NCI-H146 (cell line): ENCODE results near the gene VSIR.

Experiments
- DNase-seq: peaks from one replicate; lab custom pipeline; 2025; lab: John Stamatoyannopoulos, UW

The VSIR gene

DNA sequence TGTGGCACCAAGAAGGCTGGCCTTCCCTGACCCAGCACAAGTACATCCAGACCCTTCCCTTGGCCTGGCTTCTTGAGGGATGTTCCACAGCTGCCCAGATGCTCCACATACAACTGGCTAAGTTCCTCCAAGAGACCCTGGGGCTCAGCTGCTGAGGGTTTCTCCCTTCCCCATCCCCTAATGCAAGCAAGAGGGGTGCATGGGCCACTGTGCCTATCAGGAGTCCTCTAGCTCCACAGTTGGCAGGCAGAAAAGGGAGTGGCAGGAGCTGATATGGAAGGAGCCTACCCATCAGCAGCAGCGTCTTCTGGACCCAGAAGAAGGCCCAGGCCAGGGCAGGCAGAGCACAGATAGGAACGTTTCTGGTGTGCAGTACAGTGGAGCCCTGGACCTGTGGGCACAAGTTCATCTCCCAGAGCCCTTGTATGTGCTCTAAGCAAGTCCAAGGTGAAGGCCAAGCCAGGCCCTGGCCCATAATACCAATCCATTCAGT lies 26.2 kb downstream of the VSIR start:
- no peak for DNase-seq

DNA sequence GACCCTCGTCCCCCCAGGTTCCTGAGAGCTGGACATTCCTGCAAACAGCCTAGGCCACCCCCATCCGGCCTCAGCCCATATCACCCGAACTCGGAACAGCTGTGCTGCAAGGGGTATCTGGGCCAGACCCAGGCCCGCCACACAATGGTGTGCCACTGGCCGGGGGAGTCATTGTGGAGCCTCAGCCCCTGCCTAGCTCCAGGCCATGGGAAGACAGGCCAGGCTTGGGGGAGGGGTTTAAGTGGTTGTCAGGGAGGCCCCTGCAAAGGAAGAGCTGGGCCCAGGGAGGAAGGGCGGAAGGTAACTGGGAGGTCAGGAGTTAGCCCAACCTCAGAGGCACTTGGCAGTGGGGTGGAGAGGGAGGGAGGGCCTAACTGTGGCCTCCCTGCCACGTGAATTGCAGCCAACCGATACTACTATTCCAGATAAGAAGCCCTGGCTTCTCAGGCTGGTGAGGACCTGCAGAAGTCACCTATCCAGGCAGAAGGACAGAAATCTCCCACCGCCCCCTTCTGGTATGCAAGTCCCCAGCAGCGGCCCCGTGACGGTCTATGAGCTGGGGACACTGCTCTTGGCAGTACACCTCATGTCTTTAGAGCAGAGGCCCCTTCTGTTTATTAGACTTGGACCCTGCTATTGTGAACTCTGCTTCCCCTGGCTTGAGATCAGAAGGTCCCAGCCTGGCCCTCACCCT lies 26.8 kb downstream of the VSIR start:
- DNase-seq, result no peak

DNA sequence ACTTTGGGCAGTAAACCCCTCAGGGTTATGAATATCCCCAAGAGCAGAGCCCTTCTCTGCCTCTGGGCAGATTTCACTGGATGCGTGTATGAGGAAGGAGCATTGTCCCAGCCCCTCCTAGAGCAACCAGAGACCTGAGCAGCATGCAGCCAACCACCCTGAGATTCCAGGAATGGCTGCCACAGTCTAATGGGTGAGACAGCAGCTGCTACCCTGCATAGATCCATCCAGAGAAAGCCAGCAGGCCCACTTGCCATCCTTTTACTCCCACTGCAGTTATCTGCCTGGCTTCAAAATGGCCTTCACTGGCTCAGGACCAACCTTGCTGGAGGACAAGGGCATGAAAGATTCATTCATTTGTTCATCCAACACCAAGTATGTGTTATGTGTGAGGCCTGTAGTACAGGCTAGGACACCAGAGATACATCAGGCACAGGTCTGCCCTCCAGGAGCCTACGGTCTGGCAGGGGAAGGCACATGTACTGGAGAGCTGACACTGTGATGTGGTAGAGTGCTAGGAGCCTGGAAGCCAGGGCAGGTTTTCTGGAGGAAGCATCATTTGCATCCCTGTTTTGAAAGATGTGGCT lies 27.6 kb downstream of the VSIR start:
- DNase-seq, result no peak

DNA sequence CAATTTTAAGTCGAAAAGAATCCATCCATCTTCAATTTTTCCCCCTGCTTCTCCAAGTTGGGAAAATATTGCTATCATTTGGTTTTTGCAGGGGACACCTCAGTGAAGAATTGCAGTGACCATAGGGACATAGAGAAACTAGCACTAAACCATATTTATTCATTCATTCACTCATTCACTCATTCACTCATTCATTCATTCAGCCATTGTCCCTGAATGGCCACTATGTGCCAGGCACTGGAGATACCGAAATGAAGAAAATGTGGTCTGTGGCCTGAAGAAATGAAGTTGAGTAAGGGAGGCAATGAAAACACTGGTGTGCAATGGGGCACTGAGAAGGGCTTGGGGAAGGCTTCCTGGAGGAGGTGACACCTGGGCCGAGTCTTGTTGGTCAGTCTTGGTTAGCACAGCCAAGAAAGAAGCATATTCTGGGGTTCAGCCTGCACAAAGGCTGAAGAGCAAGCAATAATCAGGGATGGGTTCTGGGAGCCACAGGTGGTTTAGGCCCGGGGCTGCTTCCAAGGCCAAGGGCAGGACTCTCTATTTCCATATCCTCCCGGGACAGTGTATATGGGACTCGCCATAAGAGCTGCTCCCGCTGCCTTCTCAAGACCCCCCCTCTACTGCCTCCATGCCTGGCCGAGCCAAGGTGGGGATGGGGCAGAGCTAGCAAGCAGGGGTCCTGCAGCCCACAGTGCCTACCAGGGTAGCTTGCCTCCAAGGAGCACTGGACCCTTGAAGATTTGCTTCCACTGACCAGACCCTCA lies 28.2 kb downstream of the VSIR start:
- no peak for DNase-seq

DNA sequence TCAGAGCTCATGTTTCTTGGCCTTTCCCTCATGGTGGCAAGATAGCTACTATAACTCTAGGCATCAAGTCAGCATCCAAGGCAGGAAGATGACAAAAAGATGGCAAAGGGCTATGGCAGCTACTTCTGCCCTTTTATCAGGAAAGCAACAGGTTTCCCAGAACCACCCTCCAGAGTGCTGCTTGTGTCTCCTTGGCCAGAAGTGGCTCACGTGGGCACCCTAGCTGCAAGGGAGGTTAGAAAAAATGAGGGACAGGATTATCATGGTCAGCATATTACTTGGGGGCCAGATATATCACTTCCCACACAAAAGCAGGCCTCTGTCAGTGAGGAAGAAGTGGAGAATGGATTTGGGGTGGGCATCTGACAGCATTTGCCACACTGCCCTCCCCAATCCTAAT lies 29.5 kb downstream of the VSIR start:
- no peak for DNase-seq

DNA sequence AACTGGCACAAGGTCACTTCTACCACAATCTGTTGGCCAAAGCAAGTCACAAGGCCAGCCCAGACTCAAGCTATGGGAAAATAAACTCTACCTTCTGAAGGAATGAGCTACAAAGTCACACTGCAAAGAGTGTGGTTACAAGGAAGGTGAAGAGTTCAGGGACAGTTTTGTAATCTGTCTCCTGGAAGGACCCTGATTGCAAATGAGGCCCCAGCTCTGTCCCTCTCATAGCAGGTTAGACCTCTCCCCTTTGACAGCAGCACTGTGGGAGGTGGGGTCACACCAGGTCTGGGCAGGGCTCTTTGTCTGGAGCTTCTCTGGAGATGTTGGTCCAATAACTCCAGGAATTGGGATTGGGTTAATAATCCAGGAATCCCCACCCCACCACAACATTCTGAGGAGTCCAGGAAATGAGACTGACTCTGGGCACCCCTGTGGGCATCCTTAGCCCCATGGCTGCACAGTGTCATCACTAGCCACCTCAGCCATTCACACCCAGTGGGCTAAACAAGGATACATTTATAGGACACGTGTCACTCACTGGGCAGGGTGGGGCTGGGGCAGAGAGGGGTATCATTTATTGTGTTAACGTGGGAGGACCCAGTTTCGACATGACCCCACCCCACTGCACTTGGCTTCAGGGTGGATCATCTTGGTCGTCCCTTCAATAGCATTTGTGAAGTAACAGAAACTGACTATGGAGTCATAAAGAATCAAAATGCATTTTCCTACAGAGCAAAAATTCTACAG lies 30.1 kb downstream of the VSIR start:
- no peak for DNase-seq

DNA sequence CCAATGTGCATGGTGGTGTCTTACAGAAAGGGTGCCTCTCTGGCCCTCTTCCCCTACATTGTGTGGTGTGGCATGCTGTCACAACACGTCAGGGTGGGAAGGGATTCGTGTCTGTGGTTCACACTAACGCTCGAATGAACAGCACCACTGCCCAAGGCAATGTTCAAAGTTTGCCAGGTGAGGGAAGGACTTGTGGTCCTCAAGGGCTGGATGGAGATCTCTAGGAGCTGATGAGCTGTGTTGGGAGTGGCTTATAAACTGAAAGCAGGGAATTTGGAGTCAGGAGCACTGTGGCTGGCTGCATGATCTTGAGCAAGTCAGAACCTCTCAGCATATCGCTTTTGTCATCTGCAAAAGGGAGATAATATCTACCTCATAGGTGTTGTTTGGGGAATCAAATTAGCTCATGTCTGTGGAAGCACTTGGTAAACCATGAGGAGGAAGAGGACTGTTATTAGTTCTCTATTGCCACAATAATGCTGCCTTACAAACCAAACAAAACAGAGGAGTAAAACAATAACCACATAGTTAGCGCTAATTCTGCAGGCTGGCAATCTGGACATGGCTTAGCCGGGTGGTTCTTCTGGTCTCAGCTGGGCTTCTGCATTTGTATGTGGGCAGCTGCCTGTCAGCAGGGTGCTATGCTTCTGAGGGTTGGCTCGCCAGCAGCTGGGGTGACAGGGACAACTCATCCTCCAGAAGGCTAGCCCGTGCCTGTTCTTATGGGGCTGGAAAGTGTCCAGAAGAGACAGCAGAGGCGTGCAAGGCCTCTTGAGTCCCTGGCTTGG lies 30.8 kb downstream of the VSIR start:
- peak; percentile 24 for DNase-seq

DNA sequence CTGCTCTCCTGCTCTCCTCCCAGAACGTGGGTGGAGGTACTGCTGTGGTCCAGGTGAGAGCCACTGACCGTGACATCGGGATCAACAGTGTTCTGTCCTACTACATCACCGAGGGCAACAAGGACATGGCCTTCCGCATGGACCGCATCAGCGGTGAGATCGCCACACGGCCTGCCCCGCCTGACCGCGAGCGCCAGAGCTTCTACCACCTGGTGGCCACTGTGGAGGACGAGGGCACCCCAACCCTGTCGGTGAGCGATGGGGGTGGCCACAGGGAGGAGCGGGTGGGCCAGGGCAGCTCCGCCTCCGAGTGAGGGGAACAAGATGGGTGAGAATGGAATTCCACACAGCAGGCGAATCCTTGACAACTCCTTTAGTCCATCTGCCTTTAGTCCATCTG lies 31.6 kb downstream of the VSIR start:
- no peak for DNase-seq

DNA sequence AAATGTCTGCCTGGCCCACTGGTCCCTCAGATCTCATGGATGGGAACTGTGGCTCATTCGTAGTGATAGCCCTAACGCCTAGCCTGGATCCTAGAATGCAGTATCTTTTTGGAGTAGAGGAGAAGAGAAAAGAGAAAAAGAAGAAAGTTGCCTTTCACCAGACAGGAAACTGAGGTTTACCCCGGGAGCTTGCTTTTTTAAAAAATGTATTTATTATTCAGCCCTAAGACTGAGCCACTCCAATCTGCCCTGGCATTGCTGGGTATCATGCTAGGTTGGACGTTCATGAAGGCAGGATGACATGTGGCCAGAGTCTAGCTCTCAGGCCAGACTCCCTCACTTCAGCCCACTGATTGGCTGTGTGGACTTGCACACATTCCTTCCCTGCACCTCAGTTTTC lies 32.3 kb downstream of the VSIR start:
- DNase-seq, result no peak

DNA sequence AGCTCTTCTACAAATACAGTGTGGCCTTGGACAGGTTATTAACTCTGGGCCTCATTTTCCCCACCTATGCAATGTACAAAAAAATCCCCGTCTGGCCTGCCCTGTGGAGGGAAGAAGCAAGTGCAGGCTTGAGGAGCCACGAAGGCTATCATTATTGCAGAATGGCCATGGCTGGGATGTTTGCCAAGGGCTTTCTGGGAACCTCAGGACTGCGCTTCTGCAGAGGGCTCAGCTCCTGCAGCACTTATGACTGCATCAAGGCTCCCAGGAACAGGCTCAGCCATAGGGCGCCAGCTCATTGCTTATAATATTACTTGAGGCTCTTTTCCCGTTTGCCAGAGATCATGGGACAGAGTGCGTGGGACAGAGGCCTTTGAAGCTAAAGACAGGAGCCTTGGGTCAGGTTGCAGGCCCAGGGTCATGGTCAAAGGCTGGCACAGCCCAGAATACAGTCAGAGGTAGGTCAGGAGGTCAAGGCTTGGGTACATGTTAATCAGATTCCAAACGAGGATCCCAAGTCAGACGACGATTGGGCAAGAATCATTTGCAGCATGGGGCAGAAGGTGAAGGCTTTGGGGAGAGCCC lies 33.2 kb downstream of the VSIR start:
- DNase-seq, result no peak

DNA sequence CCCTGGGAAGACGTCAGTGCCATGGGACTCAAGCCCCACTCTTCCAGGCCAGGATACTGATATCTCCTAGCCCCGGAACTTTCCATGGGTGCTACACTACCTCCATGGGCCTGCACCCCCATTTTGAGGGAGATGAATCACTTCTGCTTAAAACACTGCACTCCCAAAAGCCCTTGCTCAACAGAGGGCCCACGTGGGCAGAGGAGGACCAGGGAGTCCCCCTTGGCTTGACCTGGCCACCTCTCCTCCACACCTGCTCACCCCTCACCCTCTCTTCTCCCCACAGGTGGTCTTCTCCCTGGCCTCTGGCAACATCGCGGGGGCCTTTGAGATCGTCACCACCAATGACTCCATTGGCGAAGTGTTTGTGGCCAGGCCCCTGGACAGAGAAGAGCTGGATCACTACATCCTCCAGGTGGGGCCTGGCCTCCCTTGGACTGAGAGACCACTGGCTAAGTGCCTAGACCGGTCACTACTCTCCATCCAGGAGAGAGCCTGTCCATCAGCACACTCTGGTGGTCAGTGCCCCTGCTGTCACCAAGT lies 33.9 kb downstream of the VSIR start:
- no peak for DNase-seq

DNA sequence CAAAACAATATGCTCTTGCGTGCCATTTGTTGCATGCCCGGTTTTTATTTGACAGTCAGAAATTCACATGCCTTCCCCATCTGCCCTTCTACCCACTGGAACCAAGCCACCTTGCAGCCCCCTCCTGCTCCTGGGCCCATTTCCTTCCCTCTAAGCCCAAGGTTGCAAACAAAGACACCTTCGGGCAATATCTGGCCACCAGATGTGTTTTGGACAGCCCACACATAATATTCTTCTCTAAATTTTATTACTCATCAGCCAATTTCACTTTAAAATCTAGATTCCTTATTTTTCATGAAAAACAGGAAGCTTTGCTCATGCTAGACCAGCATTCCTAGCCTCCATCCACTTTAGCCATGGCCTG lies 35.5 kb downstream of the VSIR start:
- DNase-seq, result no peak

DNA sequence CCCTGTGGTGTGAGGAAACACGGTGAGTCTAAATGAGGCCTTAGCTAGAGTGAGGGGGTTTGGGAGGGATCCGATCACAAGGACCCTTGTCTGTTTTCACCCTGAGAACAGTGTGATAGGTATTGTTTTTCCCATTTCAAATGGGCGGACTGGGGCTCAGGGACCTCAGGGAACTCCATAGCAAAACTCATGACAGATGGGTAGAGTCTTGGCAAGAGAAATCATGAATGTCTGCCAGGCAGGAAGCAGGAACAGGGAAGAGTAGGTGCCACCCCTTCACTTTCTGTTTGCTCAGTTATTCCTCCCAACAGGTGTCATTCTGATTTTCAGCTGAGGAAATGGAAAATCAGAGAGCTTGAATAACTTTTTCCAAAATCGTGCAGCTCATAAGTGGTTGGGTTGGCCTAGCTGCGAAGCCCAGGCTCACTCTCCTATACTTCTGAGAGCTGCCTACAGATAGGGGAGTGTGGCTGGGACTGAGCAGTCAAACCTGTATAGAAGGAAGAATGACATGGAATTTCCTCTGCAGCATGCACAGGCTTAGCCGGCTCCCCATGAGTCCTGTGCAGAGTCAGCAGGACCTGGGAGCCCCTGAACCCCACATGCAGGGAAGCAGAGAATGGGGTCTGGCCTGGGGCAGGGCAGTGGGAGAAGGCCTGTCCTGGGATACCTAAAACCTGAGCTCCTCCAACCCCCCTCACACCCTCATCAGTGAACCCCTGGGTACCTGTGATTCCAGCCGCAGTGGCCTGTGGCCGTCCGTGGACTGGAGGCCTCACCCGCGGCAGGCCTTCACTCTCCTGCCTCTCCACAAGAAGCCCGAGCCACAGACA lies 36.1 kb downstream of the VSIR start:
- no peak for DNase-seq

DNA sequence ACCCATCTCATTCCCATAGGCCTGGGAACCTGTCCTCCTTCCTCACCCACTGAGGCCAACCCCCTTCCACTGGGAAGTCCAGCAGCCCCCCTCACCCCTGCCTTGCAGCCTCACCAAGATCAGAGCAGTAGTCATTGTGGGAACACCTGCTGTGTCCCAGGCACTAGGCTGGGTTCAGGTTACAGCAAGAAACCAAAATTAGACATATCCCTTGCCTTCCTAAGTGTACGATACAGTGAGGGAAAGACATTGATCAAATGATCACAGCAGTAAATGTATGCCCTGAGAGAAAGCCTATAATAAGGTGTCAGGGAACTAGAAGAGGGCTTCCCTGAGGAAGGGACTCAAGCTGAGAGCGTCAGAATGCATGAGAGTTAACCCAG lies 36.8 kb downstream of the VSIR start:
- DNase-seq, result no peak

DNA sequence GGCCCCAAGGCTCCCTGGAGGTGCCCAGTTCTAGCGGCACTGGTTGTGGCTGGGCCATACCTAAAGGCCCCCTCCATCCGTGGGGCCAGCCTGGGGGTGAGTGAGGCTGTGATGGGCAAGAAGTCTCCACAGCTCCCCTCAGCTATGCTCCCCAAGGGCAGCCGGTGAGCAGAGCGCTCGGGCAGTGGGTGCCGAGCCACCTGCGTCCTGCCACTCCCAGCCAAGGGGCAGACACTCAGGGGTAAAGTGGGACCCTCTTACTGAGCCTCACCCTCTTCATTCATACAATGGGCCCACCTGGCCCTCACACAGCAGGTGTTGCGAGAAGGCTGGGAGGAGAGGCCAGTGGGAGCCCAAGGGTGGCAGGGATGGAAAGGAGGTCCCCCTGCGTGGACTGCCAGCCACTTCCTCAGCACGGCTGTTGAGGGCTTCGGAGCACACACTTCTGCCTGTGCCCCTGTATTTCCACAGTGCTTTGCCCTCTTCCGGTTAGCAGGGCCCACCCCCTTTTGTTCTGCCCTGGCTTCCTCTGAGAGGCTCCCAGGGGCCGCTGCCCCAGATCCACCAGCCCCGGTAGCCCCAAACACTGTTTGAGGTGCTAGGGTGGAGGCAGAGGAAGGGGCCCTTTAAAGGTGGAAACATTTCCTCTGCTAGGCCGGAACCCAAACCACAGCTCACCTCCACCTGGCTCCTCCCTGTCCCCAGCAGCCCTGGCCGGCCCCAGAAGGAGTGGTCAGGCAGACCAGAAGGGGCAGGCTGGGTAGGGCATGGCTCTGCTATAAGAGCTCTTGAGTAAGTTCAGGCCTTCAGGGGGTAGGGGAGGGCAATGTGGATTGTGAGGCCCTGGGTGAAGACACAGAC lies 37.4 kb downstream of the VSIR start:
- no peak for DNase-seq

DNA sequence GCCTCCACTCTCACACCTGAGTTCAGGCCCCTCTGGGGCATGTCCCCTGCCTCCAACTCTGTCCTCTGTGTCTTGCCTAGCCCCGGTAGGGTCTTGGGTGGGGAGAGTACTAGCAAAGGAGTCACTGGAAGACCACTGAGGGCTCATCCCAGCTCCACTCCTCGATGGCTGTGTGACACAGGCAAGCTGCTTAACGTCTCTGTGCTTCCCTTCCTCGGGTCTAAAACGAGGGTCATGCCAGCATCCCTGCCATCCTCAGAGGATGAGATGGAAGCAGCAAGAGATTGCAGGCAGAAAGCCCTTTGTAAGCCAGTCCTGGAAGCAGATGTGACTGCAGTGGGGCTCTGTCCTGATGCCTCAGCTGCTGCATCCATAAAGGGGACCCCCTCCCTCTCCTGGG lies 38.5 kb downstream of the VSIR start:
- no peak for DNase-seq

DNA sequence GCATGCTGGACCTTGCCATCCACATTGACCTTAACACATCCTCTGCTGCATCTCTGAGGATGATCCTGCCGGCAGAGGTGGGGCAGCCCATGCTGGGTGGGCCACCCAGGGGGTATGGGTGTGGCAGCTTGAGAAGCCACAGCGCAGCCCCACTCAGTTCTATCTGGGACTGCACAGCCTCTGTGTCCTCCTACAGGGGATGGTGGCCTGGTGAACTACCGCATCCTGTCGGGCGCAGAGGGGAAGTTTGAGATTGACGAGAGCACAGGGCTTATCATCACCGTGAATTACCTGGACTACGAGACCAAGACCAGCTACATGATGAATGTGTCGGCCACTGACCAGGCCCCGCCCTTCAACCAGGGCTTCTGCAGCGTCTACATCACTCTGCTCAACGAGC lies 41.5 kb downstream of the VSIR start:
- no peak for DNase-seq

DNA sequence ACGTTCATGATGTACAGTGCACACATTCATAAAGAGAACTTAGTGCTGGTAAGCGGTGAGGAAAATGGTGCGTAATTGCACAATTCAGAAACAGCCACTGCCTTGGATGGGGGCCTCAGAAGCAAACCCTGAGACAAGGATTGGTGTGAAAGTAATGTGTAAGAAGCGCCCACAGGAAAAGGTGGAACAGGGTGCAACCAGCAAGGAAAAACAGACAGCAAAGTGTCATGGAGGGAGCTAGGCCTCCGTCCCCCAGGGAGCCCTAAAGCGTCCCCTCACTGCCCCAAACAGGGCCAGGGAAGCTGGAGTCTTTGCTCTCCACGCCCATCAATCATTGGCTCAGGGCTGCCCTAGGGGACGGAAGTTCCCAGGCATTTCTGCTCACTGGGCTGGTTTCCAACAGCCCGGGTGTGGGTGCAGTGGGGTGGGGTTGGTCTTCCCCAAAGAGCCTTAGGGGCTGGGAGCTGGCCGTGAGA lies 44.1 kb downstream of the VSIR start:
- DNase-seq, result no peak
